NCI-H2196 (cell line): ENCODE results near the gene SLC22A23.

ENCODE experiments used
- DNase-seq: peaks from one replicate; lab custom pipeline; 2025; ENCODE audit not compliant: unreplicated experiment; lab: John Stamatoyannopoulos, UW

The SLC22A23 gene

GRCh38 chr6:3273707-3274521 is 182.9 kb downstream of the SLC22A23 start:
- no peak for DNase-seq

- no peak for DNase-seq
These were observed 183.8 kb downstream of the SLC22A23 start for GRCh38 chr6:3272911-3273547.

GRCh38 chr6:3271756-3272155 is 185.1 kb downstream of the SLC22A23 start:
- DNase-seq, result no peak

- DNase-seq, result no peak
These were observed 186.6 kb downstream of the SLC22A23 start for GRCh38 chr6:3270258-3270657.

GRCh38 chr6:3269281-3269975 is 187.4 kb downstream of the SLC22A23 start:
- DNase-seq, result no peak

- DNase-seq, result no peak
These were observed 188.2 kb downstream of the SLC22A23 start for GRCh38 chr6:3268680-3269079.

- no peak for DNase-seq
These were observed 189.7 kb downstream of the SLC22A23 start for GRCh38 chr6:3267162-3267561.

- no peak for DNase-seq
These were observed 190.7 kb downstream of the SLC22A23 start for GRCh38 chr6:3266170-3266569.

- no peak for DNase-seq
These were observed 191.2 kb downstream of the SLC22A23 start for GRCh38 chr6:3265671-3266070.

- DNase-seq, result no peak
These were observed 192.5 kb downstream of the SLC22A23 start for GRCh38 chr6:3264356-3264755.

- DNase-seq, result no peak
These were observed 193.8 kb downstream of the SLC22A23 start for GRCh38 chr6:3263096-3263495.

- DNase-seq, result no peak
These were observed 194.9 kb downstream of the SLC22A23 start for GRCh38 chr6:3261921-3262320.

- DNase-seq, result no peak
These were observed 195.4 kb downstream of the SLC22A23 start for GRCh38 chr6:3261518-3261820.

- no peak for DNase-seq
These were observed 195.9 kb downstream of the SLC22A23 start for GRCh38 chr6:3260772-3261517.

- no peak for DNase-seq
These were observed 196.6 kb downstream of the SLC22A23 start for GRCh38 chr6:3260296-3260695.

- no peak for DNase-seq
These were observed 197.3 kb downstream of the SLC22A23 start for GRCh38 chr6:3259491-3259958.

- DNase-seq, result peak; percentile 90
These were observed 197.9 kb downstream of the SLC22A23 start, which contains the start of gene PSMG4 for GRCh38 chr6:3258720-3259490. Gene PSMG4, plus strand, starts transcription at chr6:3258947. Its CDS starts 76 bp downstream, at chr6:3259023.

- DNase-seq, result no peak
These were observed 198.6 kb downstream of the SLC22A23 start for GRCh38 chr6:3258201-3258600.

- no peak for DNase-seq
These were observed 203.3 kb downstream of the SLC22A23 start for GRCh38 chr6:3253597-3253961.

GRCh38 chr6:3252861-3253596 is 203.8 kb downstream of the SLC22A23 start:
- DNase-seq, result no peak
